MM.1S (cell line): Measurements from ENCODE around the gene ITGA5.

Experiments
- DNase-seq: peaks from one replicate; pipeline ENCODE4 v3.0.0-alpha.2; 2015
- H2AFZ ChIP-seq: fragments of 300-600 bp; sonication (generic); 2 replicates; pipeline ENCODE4 v1.6.0; 2016; ENCODE audit warnings: antibody characterized with exemption, low read length
- H3F3A ChIP-seq: fragments of 300-600 bp; sonication (generic); 2 replicates; pipeline ENCODE4 v1.6.1; 2016; ENCODE audit warnings: mild to moderate bottlenecking, antibody characterized with exemption, low read length, moderate library complexity, mixed read lengths; ENCODE audit not compliant: insufficient read depth
- H3K27ac ChIP-seq: fragments of 300-600 bp; sonication (generic); 2 replicates; pipeline ENCODE4 v1.5.1; 2016; ENCODE audit warnings: mild to moderate bottlenecking, low read length
- H3K27me3 ChIP-seq: fragments of 300-600 bp; sonication (generic); replicated peaks from 2 replicates; pipeline ENCODE4 v1.6.0; 2016; ENCODE audit warnings: low read length; ENCODE audit not compliant: insufficient read depth
- H3K36me3 ChIP-seq: fragments of 300-600 bp; sonication (generic); replicated peaks from 2 replicates; pipeline ENCODE4 v1.6.1; 2016; ENCODE audit warnings: mild to moderate bottlenecking, low read length, mixed read lengths; ENCODE audit not compliant: insufficient read depth
- H3K4me1 ChIP-seq: fragments of 300-600 bp; sonication (generic); 2 replicates; pipeline ENCODE4 v1.6.1; 2016; ENCODE audit warnings: low read length, mixed read lengths
- H3K4me2 ChIP-seq: fragments of 300-600 bp; sonication (generic); 2 replicates; pipeline ENCODE4 v1.6.0; 2016; ENCODE audit warnings: low read depth, low read length
- H3K4me3 ChIP-seq: fragments of 300-600 bp; sonication (generic); 2 replicates; pipeline ENCODE4 v1.5.1; 2016; ENCODE audit warnings: low read length, mixed read lengths
- H3K79me2 ChIP-seq: fragments of 300-600 bp; sonication (generic); 2 replicates; pipeline ENCODE4 v1.6.1; 2016; ENCODE audit warnings: mixed run types, low read length, mixed read lengths
- H3K9ac ChIP-seq: fragments of 300-600 bp; sonication (generic); 2 replicates; pipeline ENCODE4 v1.6.1; 2016; ENCODE audit warnings: low read length, mixed read lengths
- H3K9me2 ChIP-seq: fragments of 300-600 bp; sonication (generic); replicated peaks from 2 replicates; pipeline ENCODE4 v1.6.1; 2016; ENCODE audit warnings: mild to moderate bottlenecking, low read length, mixed read lengths; ENCODE audit not compliant: insufficient read depth
- H3K9me3 ChIP-seq: fragments of 300-600 bp; sonication (generic); replicated peaks from 2 replicates; pipeline ENCODE4 v1.6.1; 2016; ENCODE audit warnings: mild to moderate bottlenecking, low read length, mixed read lengths; ENCODE audit not compliant: insufficient read depth
- H4K20me1 ChIP-seq: fragments of 300-600 bp; sonication (generic); 2 replicates; pipeline ENCODE4 v1.6.1; 2016; ENCODE audit warnings: mild to moderate bottlenecking, low read length, moderate library complexity, mixed read lengths; ENCODE audit not compliant: insufficient read depth
- EZH2 ChIP-seq: fragments of 300-600 bp; sonication (generic); optimal IDR thresholded peaks from 2 replicates; pipeline ENCODE3; 2017; ENCODE audit warnings: low read depth, mild to moderate bottlenecking, antibody characterized with exemption, low read length, mixed read lengths
- EZH2phosphoT487 ChIP-seq: fragments of 300-600 bp; sonication (generic); IDR thresholded peaks from 2 replicates; pipeline ENCODE4 v1.6.1; 2018; ENCODE audit warnings: antibody characterized with exemption, low read length
- TF ChIP-seq, protein P1 (sequence below): fragments of 300-600 bp; sonication (generic); IDR thresholded peaks from 2 replicates; pipeline ENCODE4 v1.5.1; 2016; ENCODE audit warnings: antibody characterized with exemption, low read length, mixed read lengths

The ITGA5 gene

DNA sequence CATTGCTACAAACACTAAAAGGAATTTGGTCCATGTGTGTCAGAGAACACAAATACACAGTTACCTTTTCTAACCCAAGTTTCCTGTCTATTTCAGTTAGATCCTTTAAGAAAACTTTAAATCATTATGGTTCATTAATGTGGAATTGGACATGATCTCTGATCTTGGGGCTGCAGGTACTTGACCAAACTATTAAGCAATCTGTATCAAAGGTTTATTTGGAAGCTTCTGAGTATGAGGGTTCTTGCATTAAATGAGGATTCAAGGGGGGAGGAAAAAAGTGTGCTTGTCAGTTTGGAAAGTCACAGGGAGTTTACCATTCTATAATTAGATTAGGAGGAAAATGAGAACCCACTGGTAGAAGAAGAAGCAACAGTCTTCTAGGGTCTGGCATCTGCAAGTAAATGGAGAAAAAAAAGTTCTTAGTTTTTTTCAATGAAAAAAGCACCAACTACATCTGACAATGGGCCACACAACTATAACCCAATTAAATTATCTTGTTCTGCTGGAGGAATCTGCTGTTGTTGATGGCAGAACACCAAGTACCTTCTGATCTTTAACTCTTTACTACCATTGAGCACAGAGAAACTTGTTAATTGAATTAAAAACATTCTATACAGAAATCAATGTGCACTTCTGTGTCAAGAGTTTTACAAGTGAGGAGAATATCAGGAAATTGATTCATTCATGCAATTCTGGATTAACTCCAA is 36.8 kb upstream of the ITGA5 start:
- H3K4me3 ChIP-seq = no peak overlapping the region
- no peak overlapping the region for H3K4me2 ChIP-seq
- DNase-seq = no peak
- H3K4me1 ChIP-seq = no peaks in the 10 kb centered on the region
- no peaks in the 10 kb centered on the region for H3K36me3 ChIP-seq
- H3K9me3 ChIP-seq = no peaks in the 10 kb centered on the region
- H3K79me2 ChIP-seq = no peaks in the 10 kb centered on the region
- H3K27ac ChIP-seq = no peak overlapping the region
- H3K27me3 ChIP-seq = no peaks in the 10 kb centered on the region
- H2AFZ ChIP-seq = no peak overlapping the region
- no peak overlapping the region for H3K9ac ChIP-seq
- no peaks in the 10 kb centered on the region for H3F3A ChIP-seq
- no peaks in the 10 kb centered on the region for H3K9me2 ChIP-seq
- H4K20me1 ChIP-seq = no peaks in the 10 kb centered on the region
- TF ChIP-seq, protein P1, sequence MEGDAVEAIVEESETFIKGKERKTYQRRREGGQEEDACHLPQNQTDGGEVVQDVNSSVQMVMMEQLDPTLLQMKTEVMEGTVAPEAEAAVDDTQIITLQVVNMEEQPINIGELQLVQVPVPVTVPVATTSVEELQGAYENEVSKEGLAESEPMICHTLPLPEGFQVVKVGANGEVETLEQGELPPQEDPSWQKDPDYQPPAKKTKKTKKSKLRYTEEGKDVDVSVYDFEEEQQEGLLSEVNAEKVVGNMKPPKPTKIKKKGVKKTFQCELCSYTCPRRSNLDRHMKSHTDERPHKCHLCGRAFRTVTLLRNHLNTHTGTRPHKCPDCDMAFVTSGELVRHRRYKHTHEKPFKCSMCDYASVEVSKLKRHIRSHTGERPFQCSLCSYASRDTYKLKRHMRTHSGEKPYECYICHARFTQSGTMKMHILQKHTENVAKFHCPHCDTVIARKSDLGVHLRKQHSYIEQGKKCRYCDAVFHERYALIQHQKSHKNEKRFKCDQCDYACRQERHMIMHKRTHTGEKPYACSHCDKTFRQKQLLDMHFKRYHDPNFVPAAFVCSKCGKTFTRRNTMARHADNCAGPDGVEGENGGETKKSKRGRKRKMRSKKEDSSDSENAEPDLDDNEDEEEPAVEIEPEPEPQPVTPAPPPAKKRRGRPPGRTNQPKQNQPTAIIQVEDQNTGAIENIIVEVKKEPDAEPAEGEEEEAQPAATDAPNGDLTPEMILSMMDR = no peak
- TF ChIP-seq EZH2 (no peak), EZH2phosphoT487 (no peak)

DNA sequence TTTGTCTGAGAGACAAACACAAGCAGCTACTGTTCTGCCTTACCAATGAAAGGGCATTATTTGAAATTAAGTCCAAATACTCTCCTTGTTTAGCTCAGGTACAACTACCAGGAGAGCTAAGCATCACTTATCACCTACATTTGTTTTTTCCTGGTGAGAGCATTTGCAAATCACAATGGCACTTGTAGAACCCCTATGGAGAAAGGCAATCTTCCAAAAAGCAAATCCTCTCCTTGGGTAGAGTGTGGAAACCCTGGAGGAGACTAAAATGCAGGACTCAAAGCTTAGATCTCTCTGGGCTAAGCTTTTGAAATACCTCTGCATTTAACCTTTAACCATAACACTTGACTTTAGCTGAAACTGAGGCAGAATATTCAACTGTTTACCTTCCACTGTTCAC is 33.6 kb upstream of the ITGA5 start:
- no peaks in the 10 kb centered on the region for H3K27me3 ChIP-seq
- no peaks in the 10 kb centered on the region for H3K4me1 ChIP-seq
- no peak overlapping the region for H2AFZ ChIP-seq
- no peaks in the 10 kb centered on the region for H3F3A ChIP-seq
- H3K9ac ChIP-seq = no peak overlapping the region
- H4K20me1 ChIP-seq = no peaks in the 10 kb centered on the region
- no peaks in the 10 kb centered on the region for H3K36me3 ChIP-seq
- H3K79me2 ChIP-seq = no peaks in the 10 kb centered on the region
- no peak overlapping the region for H3K27ac ChIP-seq
- no peak overlapping the region for H3K4me3 ChIP-seq
- H3K4me2 ChIP-seq = no peak overlapping the region
- TF ChIP-seq, protein P1 = no peak
- TF ChIP-seq EZH2phosphoT487 = no peak
- no peak for TF ChIP-seq EZH2
- H3K9me2 ChIP-seq = no peaks in the 10 kb centered on the region
- H3K9me3 ChIP-seq = no peaks in the 10 kb centered on the region
- no peak for DNase-seq

DNA sequence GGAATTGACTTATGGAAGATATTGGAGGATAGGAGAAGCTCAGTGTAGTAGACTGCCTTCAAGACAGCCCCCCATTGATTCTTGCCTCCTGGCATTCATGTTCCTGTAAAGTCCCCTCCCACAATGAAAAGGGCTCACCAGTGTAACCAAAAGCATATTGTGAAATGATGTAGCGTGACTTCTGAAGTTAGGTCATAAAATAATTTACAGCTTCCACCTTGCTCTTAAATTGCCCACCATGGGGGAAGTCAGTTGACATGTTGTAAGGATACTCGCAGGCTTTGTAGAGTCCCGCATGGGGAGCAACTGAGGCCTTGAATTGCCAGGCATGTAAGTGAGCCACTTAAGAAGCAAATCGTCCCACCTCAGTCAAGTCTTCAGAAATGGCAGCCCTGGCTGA is 29.3 kb upstream of the ITGA5 start:
- Histone ChIP-seq H3K9ac (no peak overlapping the region), H3K36me3 (no peaks in the 10 kb centered on the region), H4K20me1 (no peaks in the 10 kb centered on the region), H3K79me2 (no peaks in the 10 kb centered on the region), H3K9me3 (no peaks in the 10 kb centered on the region), H3K4me3 (no peak overlapping the region), H3K4me2 (no peak overlapping the region), H3K27ac (no peak overlapping the region), H3F3A (no peaks in the 10 kb centered on the region), H3K4me1 (no peaks in the 10 kb centered on the region), H3K27me3 (no peaks in the 10 kb centered on the region), H2AFZ (no peak overlapping the region), H3K9me2 (no peaks in the 10 kb centered on the region)
- TF ChIP-seq, protein P1 = no peak
- TF ChIP-seq EZH2 (no peak), EZH2phosphoT487 (no peak)
- no peak for DNase-seq
